HG02623 (cell line): Measurements from ENCODE around the gene GOT2.
A peak's percentile ranks its signal among the peaks of the same experiment; 100 is the strongest.
"Not testable (repeated sequence)": the region's sequence is repeated elsewhere in the genome, so short reads cannot be mapped to it uniquely, and the experiment has no call there.

Experiments
- ATAC-seq: cut with Tn5 transposase; IDR thresholded peaks from one replicate; pipeline ENCODE4 v1.9.1; 2021; ENCODE audit warnings: moderate library complexity; ENCODE audit not compliant: unreplicated experiment

GOT2 gene

GRCh38 chr16:58733671-58734458, at the start of gene GOT2:
Gene GOT2 (minus strand): TSS chr16:58734316. CDS start chr16:58734228, 88 bp downstream.
- ATAC-seq, result peak; percentile 90

- ATAC-seq, result not testable (repeated sequence)
Measured at GRCh38 chr16:58779291-58779690, 45.2 kb upstream of the GOT2 start.

GRCh38 chr16:58773870-58774269, 39.8 kb upstream of the GOT2 start:
- no peak for ATAC-seq

GRCh38 chr16:58768145-58768544, 34.0 kb upstream of the GOT2 start:
- no peak for ATAC-seq

- no peak for ATAC-seq
Measured at GRCh38 chr16:58767581-58767980, 33.5 kb upstream of the GOT2 start.

- ATAC-seq, result no peak
Measured at GRCh38 chr16:58756650-58757332, 22.7 kb upstream of the GOT2 start.

GRCh38 chr16:58755989-58756649, 22.0 kb upstream of the GOT2 start:
- ATAC-seq, result peak; percentile 97

- ATAC-seq, result no peak
Measured at GRCh38 chr16:58753711-58754134, 19.6 kb upstream of the GOT2 start.

GRCh38 chr16:58744497-58744896, 10.4 kb upstream of the GOT2 start:
- no peak for ATAC-seq

- no peak for ATAC-seq
Measured at GRCh38 chr16:58741976-58742375, 7.9 kb upstream of the GOT2 start.

GRCh38 chr16:58741166-58741565, 7.0 kb upstream of the GOT2 start:
- ATAC-seq, result no peak

GRCh38 chr16:58738672-58739296, 4.7 kb upstream of the GOT2 start:
- ATAC-seq, result no peak

GRCh38 chr16:58736341-58736740, 2.2 kb upstream of the GOT2 start:
- not testable (repeated sequence) for ATAC-seq

GRCh38 chr16:58734459-58734787, 307 bp upstream of the GOT2 start:
- ATAC-seq, result no peak

GRCh38 chr16:58733248-58733670, 857 bp downstream of the GOT2 start:
- no peak for ATAC-seq

- ATAC-seq, result peak; percentile 37
Measured at GRCh38 chr16:58732545-58733247, 1.4 kb downstream of the GOT2 start.

GRCh38 chr16:58730724-58731370, 3.3 kb downstream of the GOT2 start:
- no peak for ATAC-seq

GRCh38 chr16:58727796-58728568, 6.1 kb downstream of the GOT2 start:
- no peak for ATAC-seq

- no peak for ATAC-seq
Measured at GRCh38 chr16:58727028-58727781, 6.9 kb downstream of the GOT2 start.
